ENCODE data around the gene FAAP20. TPM values are rescaled to one million over a fixed set of nuclear protein-coding genes. Genes with fewer than 3 reads are reported as not detected.
"Not testable (repeated sequence)": the region's sequence is repeated elsewhere in the genome, so short reads cannot be mapped to it uniquely, and the experiment has no call there.

FAAP20 gene
- total RNA-seq, 1 donor, result 25.3 TPM

DNA sequence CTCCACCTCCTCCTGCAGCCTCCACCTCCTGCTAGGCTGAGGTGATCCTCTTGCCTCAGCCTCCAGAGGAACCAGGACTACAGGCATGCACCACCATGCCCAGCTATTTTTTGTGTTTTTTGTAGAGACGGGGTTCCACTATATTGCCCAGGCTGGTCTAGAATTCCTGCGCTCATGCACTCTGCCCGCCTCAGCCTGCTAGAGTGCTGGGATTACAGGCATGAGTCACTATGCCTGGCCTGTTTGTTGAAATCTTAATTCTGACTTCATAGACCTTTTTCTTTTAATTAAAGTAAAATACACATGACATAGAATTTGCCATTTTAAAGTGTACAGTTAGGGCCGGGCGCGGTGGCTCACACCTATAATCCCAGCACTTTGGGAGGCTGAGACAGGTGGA lies 42.7 kb downstream of the FAAP20 start:
- Histone ChIP-seq H3K4me2 (ENCODE audit: insufficient read depth, low read length) (no peak overlapping the region), H3K79me2 (ENCODE audit: insufficient read depth, low read length) (no peaks in the 10 kb centered on the region), H4K20me1 (ENCODE audit: insufficient read depth, low read length) (no peaks in the 10 kb centered on the region), H3K27ac (ENCODE audit: low read depth, low read length) (no peak overlapping the region), H3K9me3 (ENCODE audit: low read depth, low read length) (no peaks in the 10 kb centered on the region), H3K36me3 (ENCODE audit: insufficient read depth, low read length) (no peaks in the 10 kb centered on the region), H2AFZ (ENCODE audit: low read length) (no peak overlapping the region), H3K4me1 (ENCODE audit: insufficient read depth, low read length) (no peaks in the 10 kb centered on the region), H3K27me3 (ENCODE audit: insufficient read depth, low read length) (peaks cover 4% of the 10 kb centered on the region), H3K4me3 (ENCODE audit: insufficient read depth, low read length) (no peak overlapping the region)
- DNase-seq (ENCODE audit: insufficient read length, low spot score, missing footprints), result no peak
- no peak for TF ChIP-seq CTCF (IDR thresholded peaks at IDR 0.05; ENCODE audit: extremely low read depth, low read depth, low read length)

- H3K36me3 ChIP-seq (ENCODE audit: insufficient read depth, low read length), result no peaks in the 10 kb centered on the region
- no peaks in the 10 kb centered on the region for H3K4me1 ChIP-seq (ENCODE audit: insufficient read depth, low read length)
- H3K9me3 ChIP-seq (ENCODE audit: low read depth, low read length), result no peaks in the 10 kb centered on the region
- DNase-seq (ENCODE audit: insufficient read length, low spot score, missing footprints), result no peak
- no peak overlapping the region for H2AFZ ChIP-seq (ENCODE audit: low read length)
- TF ChIP-seq CTCF (IDR thresholded peaks at IDR 0.05; ENCODE audit: extremely low read depth, low read depth, low read length), result no peak
- H3K4me2 ChIP-seq (ENCODE audit: insufficient read depth, low read length), result no peak overlapping the region
- H3K79me2 ChIP-seq (ENCODE audit: insufficient read depth, low read length), result no peaks in the 10 kb centered on the region
- H3K27ac ChIP-seq (ENCODE audit: low read depth, low read length), result no peak overlapping the region
- H4K20me1 ChIP-seq (ENCODE audit: insufficient read depth, low read length), result no peaks in the 10 kb centered on the region
- peaks cover 4% of the 10 kb centered on the region for H3K27me3 ChIP-seq (ENCODE audit: insufficient read depth, low read length)
- H3K4me3 ChIP-seq (ENCODE audit: insufficient read depth, low read length), result no peak overlapping the region
These were observed 43.3 kb downstream of the FAAP20 start for GRCh38 chr1:2151252-2151651.

GRCh38 chr1:2150801-2151200 lies 43.8 kb downstream of the FAAP20 start:
- H2AFZ ChIP-seq (ENCODE audit: low read length), result no peak overlapping the region
- DNase-seq (ENCODE audit: insufficient read length, low spot score, missing footprints), result no peak
- H3K36me3 ChIP-seq (ENCODE audit: insufficient read depth, low read length), result no peaks in the 10 kb centered on the region
- no peak overlapping the region for H3K4me2 ChIP-seq (ENCODE audit: insufficient read depth, low read length)
- H3K27ac ChIP-seq (ENCODE audit: low read depth, low read length), result no peak overlapping the region
- H3K4me3 ChIP-seq (ENCODE audit: insufficient read depth, low read length), result no peak overlapping the region
- H3K27me3 ChIP-seq (ENCODE audit: insufficient read depth, low read length), result peaks cover 4% of the 10 kb centered on the region
- no peak for TF ChIP-seq CTCF (IDR thresholded peaks at IDR 0.05; ENCODE audit: extremely low read depth, low read depth, low read length)
- H4K20me1 ChIP-seq (ENCODE audit: insufficient read depth, low read length), result no peaks in the 10 kb centered on the region
- H3K9me3 ChIP-seq (ENCODE audit: low read depth, low read length), result no peaks in the 10 kb centered on the region
- no peaks in the 10 kb centered on the region for H3K4me1 ChIP-seq (ENCODE audit: insufficient read depth, low read length)
- H3K79me2 ChIP-seq (ENCODE audit: insufficient read depth, low read length), result no peaks in the 10 kb centered on the region

DNA sequence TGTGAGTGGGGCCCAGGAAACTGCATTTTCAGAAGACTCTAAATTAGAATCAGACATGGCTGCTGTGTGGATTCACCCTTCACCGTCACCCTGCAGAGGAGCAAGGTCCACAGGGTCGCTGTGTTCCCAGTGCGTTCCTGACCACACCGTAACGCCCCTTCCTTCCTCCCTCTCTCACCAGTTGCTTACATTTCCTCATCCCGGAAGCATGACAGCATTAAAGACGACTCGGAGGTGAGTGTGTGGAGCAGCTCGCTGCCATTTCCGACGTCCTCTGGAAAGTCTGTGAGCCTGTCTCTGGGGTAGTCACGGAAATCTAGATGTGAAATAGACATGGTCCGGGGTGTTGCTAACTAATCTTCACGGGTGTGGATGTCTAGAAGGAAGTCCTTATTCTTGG lies 45.9 kb downstream of the FAAP20 start:
- no peak for DNase-seq (ENCODE audit: insufficient read length, low spot score, missing footprints)
- Histone ChIP-seq H3K79me2 (ENCODE audit: insufficient read depth, low read length) (no peaks in the 10 kb centered on the region), H3K36me3 (ENCODE audit: insufficient read depth, low read length) (no peaks in the 10 kb centered on the region), H4K20me1 (ENCODE audit: insufficient read depth, low read length) (no peaks in the 10 kb centered on the region), H3K4me2 (ENCODE audit: insufficient read depth, low read length) (no peak overlapping the region), H2AFZ (ENCODE audit: low read length) (no peak overlapping the region), H3K27me3 (ENCODE audit: insufficient read depth, low read length) (peaks cover 4% of the 10 kb centered on the region), H3K27ac (ENCODE audit: low read depth, low read length) (no peak overlapping the region), H3K4me3 (ENCODE audit: insufficient read depth, low read length) (no peak overlapping the region), H3K9me3 (ENCODE audit: low read depth, low read length) (no peaks in the 10 kb centered on the region), H3K4me1 (ENCODE audit: insufficient read depth, low read length) (no peaks in the 10 kb centered on the region)
- TF ChIP-seq CTCF (IDR thresholded peaks at IDR 0.05; ENCODE audit: extremely low read depth, low read depth, low read length), result no peak

- H3K27ac ChIP-seq (ENCODE audit: low read depth, low read length); H3K36me3 ChIP-seq (ENCODE audit: insufficient read depth, low read length); H2AFZ ChIP-seq (ENCODE audit: low read length); H4K20me1 ChIP-seq (ENCODE audit: insufficient read depth, low read length); H3K79me2 ChIP-seq (ENCODE audit: insufficient read depth, low read length); H3K27me3 ChIP-seq (ENCODE audit: insufficient read depth, low read length); DNase-seq (ENCODE audit: insufficient read length, low spot score, missing footprints); H3K4me1 ChIP-seq (ENCODE audit: insufficient read depth, low read length); H3K4me3 ChIP-seq (ENCODE audit: insufficient read depth, low read length); H3K9me3 ChIP-seq (ENCODE audit: low read depth, low read length); H3K4me2 ChIP-seq (ENCODE audit: insufficient read depth, low read length): not testable (repeated sequence)
These were observed 46.7 kb downstream of the FAAP20 start for GRCh38 chr1:2147869-2148268.

All from osteoblast (primary cell).